ENCODE data around the gene GDPD2. TPM values are rescaled to one million over a fixed set of nuclear protein-coding genes. Genes with fewer than 3 reads are reported as not detected.

GDPD2 gene
- total RNA-seq, 1 experiment from 2014 or later, result 0.84 TPM

- Histone ChIP-seq H3K9me3 (ENCODE audit: low read depth, low read length, poor library complexity, severe bottlenecking) (no peaks in the 10 kb centered on the region), H3K27ac (ENCODE audit: low read depth, low read length, poor library complexity, severe bottlenecking) (no peak overlapping the region), H3K4me3 (ENCODE audit: low read depth, low read length, poor library complexity, severe bottlenecking) (no peak overlapping the region), H3K27me3 (replicated peaks; ENCODE audit: insufficient read depth, low read depth, low read length, poor library complexity) (peaks cover 14% of the 10 kb centered on the region), H3K36me3 (ENCODE audit: insufficient read depth, low read length, poor library complexity, severe bottlenecking) (no peaks in the 10 kb centered on the region), H3K4me1 (ENCODE audit: insufficient read depth, low read length, poor library complexity, severe bottlenecking) (no peaks in the 10 kb centered on the region)
- no TSS peak for BruUV-seq (replicated peaks)
- ChIA-PET CTCF (no interaction called here), POLR2A (ENCODE audit: low non-redundant PET) (no interaction called here)
- intact Hi-C loops (cut with micrococcal nuclease; ENCODE audit: unreplicated experiment), result no loop called here
- no peak for DNase-seq (ENCODE audit: low spot score)
- TF ChIP-seq CTCF (conservative IDR thresholded peaks at IDR 0.05; ENCODE audit: low read depth, low read length) (no peak), EZH2 (IDR thresholded peaks at IDR 0.05; ENCODE audit: borderline replicate concordance, low read depth, low read length, poor library complexity, severe bottlenecking) (no peak)
Measured at GRCh38 chrX:70437011-70437410, 13.9 kb downstream of the GDPD2 start.

GRCh38 chrX:70437921-70438665 lies 15.0 kb downstream of the GDPD2 start:
- H3K4me3 ChIP-seq (ENCODE audit: low read depth, low read length, poor library complexity, severe bottlenecking), result no peak overlapping the region
- H3K4me1 ChIP-seq (ENCODE audit: insufficient read depth, low read length, poor library complexity, severe bottlenecking), result no peaks in the 10 kb centered on the region
- H3K27me3 ChIP-seq (replicated peaks; ENCODE audit: insufficient read depth, low read depth, low read length, poor library complexity), result peaks cover 24% of the 10 kb centered on the region
- DNase-seq (ENCODE audit: low spot score), result no peak
- no peaks in the 10 kb centered on the region for H3K36me3 ChIP-seq (ENCODE audit: insufficient read depth, low read length, poor library complexity, severe bottlenecking)
- TF ChIP-seq CTCF (conservative IDR thresholded peaks at IDR 0.05; ENCODE audit: low read depth, low read length) (no peak), EZH2 (IDR thresholded peaks at IDR 0.05; ENCODE audit: borderline replicate concordance, low read depth, low read length, poor library complexity, severe bottlenecking) (no peak)
- POLR2A ChIA-PET (ENCODE audit: low non-redundant PET), result no interaction called here
- no TSS peak for BruUV-seq (replicated peaks)
- intact Hi-C loops (cut with micrococcal nuclease; ENCODE audit: unreplicated experiment), result no loop called here
- H3K9me3 ChIP-seq (ENCODE audit: low read depth, low read length, poor library complexity, severe bottlenecking), result no peaks in the 10 kb centered on the region
- H3K27ac ChIP-seq (ENCODE audit: low read depth, low read length, poor library complexity, severe bottlenecking), result no peak overlapping the region
- CTCF ChIA-PET, result no interaction called here

GRCh38 chrX:70439016-70439415 lies 15.9 kb downstream of the GDPD2 start:
- no peaks in the 10 kb centered on the region for H3K36me3 ChIP-seq (ENCODE audit: insufficient read depth, low read length, poor library complexity, severe bottlenecking)
- POLR2A ChIA-PET (ENCODE audit: low non-redundant PET), result no interaction called here
- TF ChIP-seq EZH2 (IDR thresholded peaks at IDR 0.05; ENCODE audit: borderline replicate concordance, low read depth, low read length, poor library complexity, severe bottlenecking) (no peak), CTCF (conservative IDR thresholded peaks at IDR 0.05; ENCODE audit: low read depth, low read length) (no peak)
- no TSS peak for BruUV-seq (replicated peaks)
- CTCF ChIA-PET, result no interaction called here
- intact Hi-C loops (cut with micrococcal nuclease; ENCODE audit: unreplicated experiment), result no loop called here
- no peaks in the 10 kb centered on the region for H3K9me3 ChIP-seq (ENCODE audit: low read depth, low read length, poor library complexity, severe bottlenecking)
- no peak overlapping the region for H3K4me3 ChIP-seq (ENCODE audit: low read depth, low read length, poor library complexity, severe bottlenecking)
- no peaks in the 10 kb centered on the region for H3K4me1 ChIP-seq (ENCODE audit: insufficient read depth, low read length, poor library complexity, severe bottlenecking)
- H3K27ac ChIP-seq (ENCODE audit: low read depth, low read length, poor library complexity, severe bottlenecking), result no peak overlapping the region
- H3K27me3 ChIP-seq (replicated peaks; ENCODE audit: insufficient read depth, low read depth, low read length, poor library complexity), result peaks cover 30% of the 10 kb centered on the region
- DNase-seq (ENCODE audit: low spot score), result no peak
